Osteocyte (in vitro differentiated cells): ENCODE data around the gene LAMTOR2. TPM values are rescaled to one million over a fixed set of nuclear protein-coding genes. Genes with fewer than 3 reads are reported as not detected.

Experiments
- DNase-seq: peaks from one replicate; pipeline ENCODE4 v3.0.0; 2021; ENCODE audit warnings: mixed read lengths; ENCODE audit not compliant: unreplicated experiment; ENCODE audit errors: extremely low spot score
- H3K27ac Mint-ChIP-seq: one replicate; pipeline ENCODE4 v1.8.0; 2021; ENCODE audit warnings: mild to moderate bottlenecking, mixed read lengths; ENCODE audit not compliant: unreplicated experiment
- H3K27me3 Mint-ChIP-seq: one replicate; pipeline ENCODE4 v1.8.0; 2021; ENCODE audit warnings: mixed read lengths; ENCODE audit not compliant: unreplicated experiment
- H3K36me3 Mint-ChIP-seq: one replicate; pipeline ENCODE4 v1.8.0; 2021; ENCODE audit warnings: mixed read lengths; ENCODE audit not compliant: unreplicated experiment
- H3K4me1 Mint-ChIP-seq: one replicate; pipeline ENCODE4 v1.8.0; 2021; ENCODE audit warnings: mixed read lengths; ENCODE audit not compliant: unreplicated experiment
- H3K4me3 Mint-ChIP-seq: one replicate; pipeline ENCODE4 v1.8.0; 2021; ENCODE audit warnings: mild to moderate bottlenecking, moderate library complexity, mixed read lengths; ENCODE audit not compliant: unreplicated experiment
- H3K9me3 Mint-ChIP-seq: one replicate; pipeline ENCODE4 v1.8.0; 2021; ENCODE audit warnings: mixed read lengths; ENCODE audit not compliant: unreplicated experiment
- CTCF ChIP-seq: fragments of 200-600 bp; sonication (generic); IDR thresholded peaks from 2 replicates; pipeline ENCODE4 v1.5.0; 2021; ENCODE audit warnings: antibody characterized with exemption, mild to moderate bottlenecking, moderate library complexity
- total RNA-seq: library from RNA; stranded (reverse); gene quantifications from 2 replicates; pipeline ENCODE4 v1.2.1, GENCODE V29; 2021

LAMTOR2 gene
- total RNA-seq, 1 donor from 2014 or later = 59.9 TPM

GRCh38 chr1:156075775-156076204 is 21.2 kb downstream of the LAMTOR2 start:
- Mint-ChIP-seq H3K27me3 (no peaks in the 10 kb centered on the region), H3K27ac (no peak overlapping the region), H3K4me1 (peaks cover 57% of the 10 kb centered on the region), H3K36me3 (peaks cover 18% of the 10 kb centered on the region), H3K9me3 (no peaks in the 10 kb centered on the region), H3K4me3 (peak overlapping the region; percentile 14)
- TF ChIP-seq CTCF = no peak
- DNase-seq = no peak

GRCh38 chr1:156076609-156077429 is 22.2 kb downstream of the LAMTOR2 start:
- H3K4me1 Mint-ChIP-seq = peaks cover 64% of the 10 kb centered on the region
- no peak for TF ChIP-seq CTCF
- H3K4me3 Mint-ChIP-seq = peak overlapping the region; percentile 52
- DNase-seq = no peak
- H3K36me3 Mint-ChIP-seq = peaks cover 18% of the 10 kb centered on the region
- H3K9me3 Mint-ChIP-seq = no peaks in the 10 kb centered on the region
- H3K27ac Mint-ChIP-seq = peak overlapping the region; percentile 54
- H3K27me3 Mint-ChIP-seq = no peaks in the 10 kb centered on the region

GRCh38 chr1:156077430-156077760 is 22.8 kb downstream of the LAMTOR2 start:
- Mint-ChIP-seq H3K9me3 (no peaks in the 10 kb centered on the region), H3K36me3 (peaks cover 18% of the 10 kb centered on the region), H3K4me1 (peaks cover 64% of the 10 kb centered on the region), H3K27me3 (no peaks in the 10 kb centered on the region), H3K4me3 (peak overlapping the region; percentile 52), H3K27ac (peak overlapping the region; percentile 54)
- TF ChIP-seq CTCF = no peak
- no peak for DNase-seq

GRCh38 chr1:156078728-156079127 is 24.1 kb downstream of the LAMTOR2 start:
- no peak for TF ChIP-seq CTCF
- DNase-seq = no peak
- H3K4me1 Mint-ChIP-seq = peaks cover 69% of the 10 kb centered on the region
- peak overlapping the region; percentile 36 for H3K4me3 Mint-ChIP-seq
- H3K9me3 Mint-ChIP-seq = no peaks in the 10 kb centered on the region
- no peaks in the 10 kb centered on the region for H3K27me3 Mint-ChIP-seq
- peaks cover 15% of the 10 kb centered on the region for H3K36me3 Mint-ChIP-seq
- H3K27ac Mint-ChIP-seq = peak overlapping the region; percentile 32

GRCh38 chr1:156079762-156080161 is 25.2 kb downstream of the LAMTOR2 start:
- TF ChIP-seq CTCF = no peak
- no peaks in the 10 kb centered on the region for H3K27me3 Mint-ChIP-seq
- DNase-seq = no peak
- H3K4me1 Mint-ChIP-seq = peaks cover 75% of the 10 kb centered on the region
- H3K27ac Mint-ChIP-seq = no peak overlapping the region
- peak overlapping the region; percentile 92 for H3K4me3 Mint-ChIP-seq
- peaks cover 10% of the 10 kb centered on the region for H3K36me3 Mint-ChIP-seq
- no peaks in the 10 kb centered on the region for H3K9me3 Mint-ChIP-seq
